HepG2 (cell line): Measurements from ENCODE around the gene FGF10.

Experiments used
- BRD4 ChIP-seq: sonication (generic); formaldehyde crosslinking; IDR thresholded peaks from 2 replicates; pipeline ENCODE4 v1.4.0; 2020; ENCODE audit warnings: missing genetic modification reagents
- CCAR2 ChIP-seq: fragments of 200-400 bp; formaldehyde crosslinking; optimal IDR thresholded peaks from 2 replicates; pipeline ENCODE3; 2018; ENCODE audit warnings: low read depth, mild to moderate bottlenecking, low read length, moderate library complexity
- CTCF ChIP-seq: sonication (generic); formaldehyde crosslinking; IDR thresholded peaks from 2 replicates; pipeline ENCODE4 v1.5.0; 2020; ENCODE audit warnings: mild to moderate bottlenecking, missing genetic modification reagents, moderate library complexity
- FOXP4 ChIP-seq: sonication (generic); formaldehyde crosslinking; IDR thresholded peaks from 2 replicates; pipeline ENCODE4 v1.4.0; 2020; ENCODE audit warnings: missing genetic modification reagents
- GABPA ChIP-seq, 2 experiments: IDR thresholded peaks; 2 replicates each; pipeline ENCODE4 v1.6.1; 2011 to 2016; ENCODE audit warnings: low read depth in 2 of 2, low read length in 1 of 2, missing biosample characterization in 1 of 2, missing genetic modification characterization in 1 of 2
- HMG20A ChIP-seq: IDR thresholded peaks from 2 replicates; pipeline ENCODE4 v1.6.1; 2016; ENCODE audit warnings: borderline replicate concordance
- KDM2A ChIP-seq: sonication (generic); formaldehyde crosslinking; IDR thresholded peaks from 2 replicates; pipeline ENCODE4 v1.4.0; 2020; ENCODE audit warnings: low read depth, missing genetic modification reagents, borderline replicate concordance
- LCORL ChIP-seq, 2 experiments: fragments of 450-650 bp in 1 of 2; sonication (generic) in 1 of 2; formaldehyde crosslinking in 1 of 2; IDR thresholded peaks; 2 replicates each; pipeline versions ENCODE4 v1.5.0 to v1.6.1; 2017 to 2020; ENCODE audit warnings: antibody characterized with exemption in 1 of 2, missing genetic modification reagents in 1 of 2
- PBX3 ChIP-seq: sonication (generic); formaldehyde crosslinking; IDR thresholded peaks from 2 replicates; pipeline ENCODE4 v1.8.1; 2023; ENCODE audit warnings: missing genetic modification reagents, inconsistent platforms, borderline replicate concordance
- POLR2A ChIP-seq, 2 experiments: IDR thresholded peaks; 2 replicates each; pipeline ENCODE4 v1.6.1; 2011; ENCODE audit warnings: low read depth in 2 of 2, low read length in 2 of 2, mild to moderate bottlenecking in 1 of 2, moderate library complexity in 1 of 2; ENCODE audit not compliant: insufficient read depth in 1 of 2

- TF ChIP-seq BRD4 (CRISPR knock-in tag) (no peak), LCORL (IDR thresholded peaks at IDR 0.05) (no peak), LCORL (CRISPR knock-in tag; IDR thresholded peaks at IDR 0.05) (no peak), KDM2A (no peak), CTCF (CRISPR knock-in tag) (no peak), HMG20A (CRISPR knock-in tag) (no peak), POLR2A (IDR thresholded peaks at IDR 0.05; ENCODE audit: insufficient read depth in 1 of 2, low read depth in 2 of 2, low read length in 2 of 2) (no peak), CCAR2 (no peak), FOXP4 (CRISPR knock-in tag) (no peak), PBX3 (no peak), GABPA (IDR thresholded peaks at IDR 0.05; ENCODE audit: low read depth, low read length) (no peak), GABPA (CRISPR knock-in tag; IDR thresholded peaks at IDR 0.05; ENCODE audit: low read depth) (no peak)
These were observed 110.8 kb downstream of the FGF10 start for GRCh38 chr5:44278469-44278868.
